Kidney glomerular epithelial cell (primary cell): Measurements from ENCODE around the gene ZNF227.
A peak's percentile ranks its signal among the peaks of the same experiment; 100 is the strongest.
"Not testable (repeated sequence)": the region's sequence is repeated elsewhere in the genome, so short reads cannot be mapped to it uniquely, and the experiment has no call there.

Experiments used
- DNase-seq: peaks from one replicate; lab custom pipeline; 2025; lab: John Stamatoyannopoulos, UW

Gene ZNF227

GRCh38 chr19:44212250-44212865, at the start of gene ZNF227:
Gene ZNF227 (plus strand): TSS chr19:44212532. CDS start chr19:44217793, 5,261 bp downstream.
- DNase-seq = peak; percentile 92

GRCh38 chr19:44163789-44164188, 48.5 kb upstream of the ZNF227 start:
- DNase-seq = no peak

DNA sequence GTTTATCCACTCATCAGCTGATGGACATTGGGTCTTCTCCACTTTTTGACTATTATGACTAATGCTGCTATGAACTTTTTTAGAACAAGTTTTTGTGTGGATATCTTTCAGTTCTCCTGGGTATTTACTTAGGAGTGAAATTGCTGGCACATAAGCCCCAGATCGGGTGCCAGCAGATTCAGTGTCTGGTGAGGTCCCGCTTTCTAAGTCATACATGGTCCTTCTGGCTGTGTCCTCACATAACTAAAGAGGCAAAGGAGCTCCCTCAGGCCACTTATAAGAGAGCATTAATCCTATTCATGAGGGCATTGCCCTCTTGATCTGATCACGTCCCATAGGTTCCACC, 48.0 kb upstream of the ZNF227 start:
- no peak for DNase-seq

DNA sequence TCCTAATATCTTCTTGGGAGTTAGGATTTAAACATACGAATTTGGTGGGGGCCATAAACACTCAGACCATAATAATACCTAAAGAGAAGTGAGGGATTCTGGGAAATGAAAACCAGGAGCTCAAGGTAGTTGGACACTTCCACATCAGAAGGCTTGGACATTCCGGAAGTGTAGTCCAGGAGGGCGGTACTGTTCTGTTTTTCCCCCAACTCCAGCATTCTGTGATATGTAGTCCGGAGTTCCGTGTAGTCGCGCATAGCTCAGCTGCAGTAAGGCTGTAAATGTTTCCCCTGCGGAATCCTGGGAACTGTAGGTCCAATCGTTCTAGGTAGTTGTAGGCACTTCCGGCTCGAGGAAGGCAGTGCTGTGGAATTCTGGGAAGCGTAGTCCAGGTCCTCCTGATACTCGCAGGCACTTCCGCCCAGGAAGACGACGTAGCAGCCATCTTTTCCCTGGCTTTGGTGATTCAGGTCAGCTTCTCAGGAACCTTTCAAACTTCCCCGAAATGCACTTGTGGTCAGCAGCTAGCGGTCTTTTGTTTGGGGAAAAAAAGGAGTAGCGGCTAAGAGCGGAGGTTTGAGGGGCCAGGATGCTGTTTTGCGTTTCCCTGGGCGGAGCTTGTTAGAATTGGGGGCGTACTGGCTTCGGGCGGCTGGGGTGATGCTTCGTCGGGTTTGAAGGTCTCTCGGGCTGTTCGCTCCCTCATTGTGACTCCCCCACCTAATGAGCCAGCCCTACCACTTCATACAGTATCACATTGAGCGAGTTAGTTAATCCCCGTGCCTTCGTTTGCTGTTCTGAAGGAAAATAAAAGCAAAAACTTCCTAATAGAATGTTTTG, 47.4 kb upstream of the ZNF227 start, which contains the start of gene ZNF226:
Gene ZNF226, plus strand, starts transcription at position 428 of the 840 bp plus-strand sequence. CDS start 4,981 bp downstream, outside the sequence.
- DNase-seq = peak; percentile 100

DNA sequence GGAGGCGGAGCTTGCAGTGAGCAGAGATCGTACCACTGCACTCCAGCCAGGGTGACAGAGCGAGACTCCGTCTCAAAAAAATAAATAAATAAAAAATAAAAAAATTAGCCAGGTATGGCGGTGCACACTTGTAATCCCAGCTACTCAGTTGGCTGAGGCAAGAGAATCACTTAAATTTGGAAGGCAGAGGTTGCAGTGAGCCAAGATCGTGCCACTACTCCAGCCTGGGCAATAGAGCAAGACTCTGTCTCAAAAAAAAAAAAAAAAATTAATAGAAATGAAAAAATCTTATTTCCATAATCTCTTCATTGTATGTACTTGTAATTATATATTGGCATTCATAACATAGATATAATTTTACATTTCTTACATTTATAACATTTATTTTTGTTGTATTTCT, 41.7 kb upstream of the ZNF227 start:
- DNase-seq = not testable (repeated sequence)

DNA sequence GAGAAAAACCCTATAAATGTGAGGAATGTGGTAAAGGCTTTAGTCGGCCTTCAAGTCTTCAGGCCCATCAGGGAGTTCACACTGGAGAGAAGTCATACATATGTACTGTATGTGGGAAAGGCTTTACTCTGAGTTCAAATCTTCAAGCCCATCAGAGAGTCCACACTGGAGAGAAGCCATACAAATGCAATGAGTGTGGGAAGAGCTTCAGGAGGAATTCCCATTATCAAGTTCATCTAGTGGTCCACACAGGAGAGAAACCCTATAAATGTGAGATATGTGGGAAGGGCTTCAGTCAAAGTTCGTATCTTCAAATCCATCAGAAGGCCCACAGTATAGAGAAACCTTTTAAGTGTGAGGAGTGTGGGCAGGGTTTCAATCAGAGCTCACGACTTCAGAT, 35.7 kb upstream of the ZNF227 start:
- no peak for DNase-seq

GRCh38 chr19:44180968-44181367, 31.4 kb upstream of the ZNF227 start:
- DNase-seq = no peak

- DNase-seq = no peak
Measured at GRCh38 chr19:44182145-44182544, 30.2 kb upstream of the ZNF227 start.

- DNase-seq = no peak
Measured at GRCh38 chr19:44190020-44190419, 22.3 kb upstream of the ZNF227 start.

DNA sequence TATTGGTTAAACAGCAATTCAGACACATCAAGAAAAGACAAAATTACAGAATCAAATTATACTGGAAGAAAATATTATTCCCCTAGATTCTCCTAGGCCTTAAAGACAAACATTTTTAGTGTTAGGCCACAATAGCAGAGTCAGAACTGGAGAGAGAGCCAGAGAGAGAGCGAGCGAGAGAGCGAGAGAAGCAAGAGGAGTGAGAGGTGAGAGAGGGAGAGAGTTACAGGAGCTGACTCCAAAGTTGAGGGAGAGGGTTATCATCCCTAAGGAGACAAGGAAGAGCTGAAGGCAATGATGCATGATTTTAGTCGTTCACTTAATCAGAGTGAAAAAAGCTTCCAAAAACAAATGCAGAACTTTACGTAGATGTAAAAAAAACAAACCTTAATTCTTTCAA, 20.2 kb upstream of the ZNF227 start:
- no peak for DNase-seq

DNA sequence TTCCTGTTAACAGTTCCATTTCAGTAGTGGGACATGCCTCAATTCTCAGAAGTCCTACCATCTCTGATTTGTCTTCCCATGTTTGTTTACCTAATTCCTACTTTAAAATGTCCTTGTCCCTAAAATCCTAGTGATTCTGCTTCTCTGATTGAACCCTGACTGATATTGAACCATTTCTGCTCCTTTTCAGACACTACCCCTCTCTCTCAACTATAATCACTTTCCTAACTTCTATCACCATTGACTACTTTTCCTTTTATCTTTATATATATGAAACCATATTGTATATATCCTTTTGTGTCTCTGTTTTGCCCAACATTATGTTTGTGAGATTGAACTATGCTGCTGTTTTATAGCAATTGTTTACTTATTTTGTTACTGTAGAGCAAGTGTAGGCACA, 15.6 kb upstream of the ZNF227 start:
- no peak for DNase-seq

DNA sequence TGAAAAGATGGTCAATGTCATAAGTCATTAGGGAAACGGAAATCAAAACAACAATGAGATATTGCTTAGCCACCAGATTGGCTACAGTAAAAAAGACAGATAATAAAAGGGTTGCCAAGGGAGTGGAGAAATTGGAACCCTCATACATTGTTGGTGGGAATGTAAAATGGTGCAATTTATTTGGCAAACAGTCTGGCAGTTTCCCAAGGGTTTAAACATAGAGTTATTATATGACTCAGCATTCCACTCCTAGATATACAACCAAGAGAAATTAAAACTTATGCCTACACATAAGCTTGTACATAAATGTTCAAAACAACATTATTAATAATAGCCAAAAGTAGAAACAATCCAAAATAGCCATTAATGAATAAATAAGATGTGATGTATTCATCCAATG, 9.9 kb upstream of the ZNF227 start:
- DNase-seq = no peak

- DNase-seq = no peak
Measured at GRCh38 chr19:44202974-44203373, 9.4 kb upstream of the ZNF227 start.

GRCh38 chr19:44203877-44204276, 8.5 kb upstream of the ZNF227 start:
- not testable (repeated sequence) for DNase-seq

DNA sequence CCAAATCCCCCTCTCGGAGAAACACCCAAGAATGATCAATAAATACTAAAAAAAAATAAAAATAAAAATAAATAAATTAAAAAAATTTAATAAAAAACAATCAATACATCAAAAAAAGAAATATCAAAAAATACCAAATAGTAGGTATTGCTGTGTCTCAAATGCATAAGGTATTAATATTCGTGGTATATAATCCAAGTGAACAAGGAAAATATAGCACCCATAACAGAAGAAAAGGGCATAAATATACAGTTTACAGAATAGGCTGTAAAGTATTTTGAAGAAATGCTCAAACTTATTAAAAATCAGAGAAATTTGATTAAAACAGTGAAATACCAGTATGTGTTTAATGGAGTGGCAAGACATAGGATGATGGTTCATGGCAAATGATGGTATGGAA, 7.6 kb upstream of the ZNF227 start:
- DNase-seq = no peak

DNA sequence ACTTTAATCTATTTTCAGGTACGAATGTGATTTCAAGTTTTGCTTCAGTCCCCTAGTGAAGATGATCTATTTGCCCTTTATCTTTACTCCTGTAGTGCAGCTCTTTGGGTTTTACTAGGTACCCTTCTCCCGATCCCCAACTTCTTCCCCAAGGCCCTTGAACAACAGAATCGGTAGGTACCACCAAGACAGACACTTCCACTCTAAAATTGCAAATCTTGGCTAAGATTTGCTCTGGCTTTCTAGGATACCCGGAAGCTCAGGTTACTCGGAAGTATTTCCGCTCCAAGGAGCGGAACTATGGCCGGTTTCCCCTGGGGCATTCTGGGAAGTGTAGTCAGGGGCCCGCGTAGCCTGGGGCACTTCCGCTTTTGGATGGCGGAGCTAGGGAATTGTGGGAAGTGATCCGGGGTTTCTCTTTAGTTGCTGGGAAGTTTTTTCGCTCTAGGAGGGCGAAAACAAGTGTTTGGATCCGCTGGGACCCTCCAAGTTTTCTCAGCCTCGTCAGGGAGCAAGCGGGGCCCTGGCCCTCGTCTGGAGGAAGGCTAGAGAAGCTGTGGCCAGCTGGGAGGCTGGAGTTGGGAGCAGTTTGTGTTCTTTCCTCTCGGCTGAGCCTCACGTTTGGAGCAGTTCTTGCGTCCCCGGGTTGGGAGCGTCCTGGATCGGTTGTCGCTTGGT, 5.1 kb upstream of the ZNF227 start:
- peak; percentile 89 for DNase-seq

DNA sequence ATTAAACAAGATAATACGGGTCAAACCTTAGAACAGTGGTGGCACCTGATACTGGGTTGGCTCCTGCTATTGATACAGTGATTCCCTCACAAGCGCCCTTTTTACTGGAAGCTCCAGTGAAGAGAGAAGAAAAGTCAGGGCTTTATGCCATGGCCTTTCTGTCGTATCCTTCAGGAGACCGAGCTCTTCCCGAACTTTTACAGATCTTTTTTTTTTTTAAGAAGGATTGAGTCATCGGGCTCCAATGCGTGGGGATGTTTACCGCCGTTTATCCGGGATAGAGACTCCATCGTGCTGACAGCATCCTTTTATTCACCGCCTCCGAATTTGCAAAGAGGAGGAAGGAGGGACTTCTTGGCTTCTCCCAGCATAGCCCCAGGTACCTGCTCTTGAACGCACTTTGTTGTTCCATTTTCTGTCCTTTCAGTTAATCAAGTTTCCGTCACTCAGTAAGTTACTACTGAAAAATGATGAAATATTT, 574 bp downstream of the ZNF227 start:
- peak; percentile 21 for DNase-seq

- DNase-seq = not testable (repeated sequence)
Measured at GRCh38 chr19:44219926-44220325, 7.6 kb downstream of the ZNF227 start.

DNA sequence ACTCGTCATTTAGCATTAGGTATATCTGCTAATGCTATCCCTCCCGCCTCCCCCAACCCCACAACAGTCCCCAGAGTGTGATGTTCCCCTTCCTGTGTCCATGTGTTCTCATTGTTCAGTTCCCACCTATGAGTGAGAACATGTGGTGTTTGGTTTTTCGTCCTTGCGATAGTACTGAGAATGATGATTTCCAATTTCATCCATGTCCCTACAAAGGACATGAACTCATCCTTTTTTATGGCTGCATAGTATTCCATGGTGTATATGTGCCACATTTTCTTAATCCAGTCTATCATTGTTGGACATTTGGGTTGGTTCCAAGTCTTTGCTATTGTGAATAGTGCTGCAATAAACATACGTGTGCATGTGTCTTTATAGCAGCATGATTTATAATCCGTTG, 8.4 kb downstream of the ZNF227 start:
- not testable (repeated sequence) for DNase-seq

- not testable (repeated sequence) for DNase-seq
Measured at GRCh38 chr19:44221291-44221690, 9.0 kb downstream of the ZNF227 start.

- DNase-seq = no peak
Measured at GRCh38 chr19:44228318-44228717, 16.0 kb downstream of the ZNF227 start.

- no peak for DNase-seq
Measured at GRCh38 chr19:44232867-44233266, 20.5 kb downstream of the ZNF227 start.

- no peak for DNase-seq
Measured at GRCh38 chr19:44236384-44236783, 24.1 kb downstream of the ZNF227 start.
